OCI-LY7 (cell line): ENCODE results near the gene KCNN2. TPM values are rescaled to one million over a fixed set of nuclear protein-coding genes. Genes with fewer than 3 reads are reported as not detected.

Experiments
- BruUV-seq: library from RNA; stranded (reverse); fragments of 400-500 nt; replicated peaks from 2 replicates; lab custom pipeline; 2021; lab: Mats Ljungman, UMichigan
- CTCF ChIA-PET: fragments of 300-600 bp; sonication (Branson Sonifier 250); formaldehyde crosslinking; loops from one replicate; lab custom pipeline; 2022; ENCODE audit warnings: antibody characterized with exemption; ENCODE audit not compliant: unreplicated experiment; lab: Charles Lee
- POLR2A ChIA-PET: fragments of 300-600 bp; sonication (Branson Sonifier 250); formaldehyde crosslinking; loops from one replicate; lab custom pipeline; 2022; ENCODE audit warnings: antibody characterized with exemption; lab: Charles Lee
- DNase-seq: peaks from one replicate; pipeline ENCODE4 v3.0.0-alpha.2; 2015; ENCODE audit warnings: low spot score
- H2AFZ ChIP-seq: fragments of 200-600 bp; sonication (generic), shearing (Covaris generic); 2 replicates; pipeline ENCODE4 v1.6.1; 2014; ENCODE audit warnings: mild to moderate bottlenecking, antibody characterized with exemption, low read length, moderate library complexity
- H3K27ac ChIP-seq: fragments of 200-600 bp; sonication (generic); 2 replicates; pipeline ENCODE4 v1.5.1; 2014; ENCODE audit warnings: mixed run types, low read depth, mild to moderate bottlenecking, moderate library complexity, low read length, inconsistent platforms; ENCODE audit not compliant: poor library complexity, severe bottlenecking
- H3K36me3 ChIP-seq: fragments of 200-600 bp; sonication (generic); 2 replicates; pipeline ENCODE4 v1.6.1; 2014; ENCODE audit warnings: mild to moderate bottlenecking, antibody characterized with exemption, low read length, moderate library complexity, mixed read lengths; ENCODE audit not compliant: insufficient read depth
- H3K4me1 ChIP-seq: fragments of 200-600 bp; sonication (generic); 2 replicates; pipeline ENCODE4 v1.5.1; 2014; ENCODE audit warnings: mild to moderate bottlenecking, low read length; ENCODE audit not compliant: insufficient read depth, poor library complexity, severe bottlenecking
- H3K4me2 ChIP-seq: fragments of 200-600 bp; sonication (generic); 2 replicates; pipeline ENCODE4 v1.6.1; 2014; ENCODE audit warnings: mild to moderate bottlenecking, low read length
- H3K4me3 ChIP-seq: fragments of 200-600 bp; sonication (generic); 2 replicates; pipeline ENCODE4 v1.5.1; 2014; ENCODE audit warnings: mild to moderate bottlenecking, low read depth, low read length; ENCODE audit not compliant: poor library complexity, severe bottlenecking
- H3K79me2 ChIP-seq: fragments of 200-600 bp; sonication (generic); 2 replicates; pipeline ENCODE4 v1.6.1; 2016; ENCODE audit warnings: low read depth, mild to moderate bottlenecking, low read length, moderate library complexity, mixed read lengths; ENCODE audit not compliant: insufficient read depth
- H3K9me2 ChIP-seq: fragments of 200-600 bp; sonication (generic); 2 replicates; pipeline ENCODE4 v1.6.1; 2016; ENCODE audit warnings: mild to moderate bottlenecking, low read length, mixed read lengths; ENCODE audit not compliant: insufficient read depth
- H3K9me3 ChIP-seq: fragments of 200-600 bp; sonication (generic); 2 replicates; pipeline ENCODE4 v1.6.1; 2014; ENCODE audit warnings: mild to moderate bottlenecking, mixed run types, low read length, mixed read lengths
- H4K20me1 ChIP-seq: fragments of 200-600 bp; sonication (generic); 2 replicates; pipeline ENCODE4 v1.6.1; 2014; ENCODE audit warnings: mild to moderate bottlenecking, antibody characterized with exemption, low read length, moderate library complexity, mixed read lengths; ENCODE audit not compliant: insufficient read depth
- EZH2phosphoT487 ChIP-seq: fragments of 200-600 bp; sonication (generic); IDR thresholded peaks from 2 replicates; pipeline ENCODE4 v1.6.1; 2018; ENCODE audit warnings: low read depth, borderline replicate concordance, mild to moderate bottlenecking, mixed run types, antibody characterized with exemption, low read length, moderate library complexity, mixed read lengths
- intact Hi-C: fragments of 100-400 bp; cut with micrococcal nuclease; formaldehyde crosslinking; loops from one replicate; pipeline ENCODE4 v1.10.0; 2022; ENCODE audit not compliant: unreplicated experiment
- total RNA-seq, 2 experiments: library from RNA; depleted of rRNA in 1 of 2; stranded (reverse); fragments of >200 nt in 1 of 2; shearing (Covaris generic) in 1 of 2; gene quantifications; 2 replicates each; pipeline ENCODE4 v1.2.3, GENCODE V29; 2014 to 2022
- TF ChIP-seq, protein P1 (sequence below): fragments of 200-600 bp; sonication (generic); conservative IDR thresholded peaks from 2 replicates; pipeline ENCODE4 v1.5.1; 2014; ENCODE audit warnings: mild to moderate bottlenecking, antibody characterized with exemption, low read length, moderate library complexity, mixed read lengths

Gene KCNN2
- total RNA-seq, 2 experiments from 2014 or later, result not detected

DNA sequence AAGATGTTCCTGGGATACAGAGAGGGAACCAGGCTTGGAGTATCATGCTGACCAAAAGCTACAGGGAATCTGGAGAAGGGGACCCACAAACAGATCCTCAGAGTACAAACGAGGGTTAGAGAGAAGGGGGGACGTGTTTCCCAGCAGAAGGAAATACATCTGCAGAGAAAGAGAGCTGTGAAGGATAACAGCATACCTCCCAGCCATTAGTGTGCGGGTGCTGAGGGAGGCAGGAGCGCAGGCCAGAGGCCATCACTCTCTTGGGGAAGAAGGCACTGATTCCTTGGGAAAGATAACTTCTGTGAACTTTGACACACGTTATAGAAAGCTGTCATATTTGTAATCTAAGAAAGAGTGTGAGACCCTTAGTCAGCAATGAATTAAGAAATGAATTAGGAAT is 96.9 kb downstream of the KCNN2 start:
- Histone ChIP-seq H3K36me3 (no peaks in the 10 kb centered on the region), H3K4me1 (no peaks in the 10 kb centered on the region), H4K20me1 (no peaks in the 10 kb centered on the region), H3K9me3 (no peaks in the 10 kb centered on the region), H2AFZ (no peak overlapping the region), H3K4me3 (no peak overlapping the region), H3K27ac (no peak overlapping the region), H3K4me2 (no peak overlapping the region), H3K79me2 (no peaks in the 10 kb centered on the region), H3K9me2 (no peaks in the 10 kb centered on the region)
- ChIA-PET POLR2A (no interaction called here), CTCF (no interaction called here)
- intact Hi-C loops, result no loop called here
- no peak for DNase-seq
- no TSS peak for BruUV-seq
- TF ChIP-seq, protein P1, sequence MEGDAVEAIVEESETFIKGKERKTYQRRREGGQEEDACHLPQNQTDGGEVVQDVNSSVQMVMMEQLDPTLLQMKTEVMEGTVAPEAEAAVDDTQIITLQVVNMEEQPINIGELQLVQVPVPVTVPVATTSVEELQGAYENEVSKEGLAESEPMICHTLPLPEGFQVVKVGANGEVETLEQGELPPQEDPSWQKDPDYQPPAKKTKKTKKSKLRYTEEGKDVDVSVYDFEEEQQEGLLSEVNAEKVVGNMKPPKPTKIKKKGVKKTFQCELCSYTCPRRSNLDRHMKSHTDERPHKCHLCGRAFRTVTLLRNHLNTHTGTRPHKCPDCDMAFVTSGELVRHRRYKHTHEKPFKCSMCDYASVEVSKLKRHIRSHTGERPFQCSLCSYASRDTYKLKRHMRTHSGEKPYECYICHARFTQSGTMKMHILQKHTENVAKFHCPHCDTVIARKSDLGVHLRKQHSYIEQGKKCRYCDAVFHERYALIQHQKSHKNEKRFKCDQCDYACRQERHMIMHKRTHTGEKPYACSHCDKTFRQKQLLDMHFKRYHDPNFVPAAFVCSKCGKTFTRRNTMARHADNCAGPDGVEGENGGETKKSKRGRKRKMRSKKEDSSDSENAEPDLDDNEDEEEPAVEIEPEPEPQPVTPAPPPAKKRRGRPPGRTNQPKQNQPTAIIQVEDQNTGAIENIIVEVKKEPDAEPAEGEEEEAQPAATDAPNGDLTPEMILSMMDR, result no peak
- TF ChIP-seq EZH2phosphoT487, result no peak

DNA sequence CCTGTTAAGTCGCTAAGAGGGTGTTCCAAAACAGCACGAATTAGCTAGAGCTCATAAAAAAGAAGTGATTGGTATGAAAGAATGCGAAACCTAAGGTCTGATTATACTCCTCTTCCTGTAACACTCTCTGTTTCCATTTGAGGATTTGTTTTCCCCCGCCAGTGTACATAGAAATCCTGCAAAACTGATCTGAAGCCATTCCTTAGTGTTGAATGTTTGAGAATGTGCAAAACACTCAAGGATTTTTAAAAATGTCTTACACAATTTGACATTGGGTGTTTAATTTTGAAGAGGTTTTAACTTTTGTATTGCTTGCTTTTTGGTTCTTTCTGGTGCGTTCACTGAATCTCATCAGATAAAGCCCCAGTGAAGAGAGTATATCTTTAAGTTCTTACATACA is 105.3 kb downstream of the KCNN2 start:
- TF ChIP-seq, protein P1, result no peak
- TF ChIP-seq EZH2phosphoT487, result no peak
- Histone ChIP-seq H4K20me1 (no peaks in the 10 kb centered on the region), H3K9me3 (no peaks in the 10 kb centered on the region), H3K9me2 (no peaks in the 10 kb centered on the region), H3K79me2 (no peaks in the 10 kb centered on the region), H3K36me3 (no peaks in the 10 kb centered on the region), H3K4me3 (no peak overlapping the region), H3K4me1 (no peaks in the 10 kb centered on the region), H3K27ac (no peak overlapping the region), H2AFZ (peak overlapping the region; percentile 37; the same call in 1 of the 2 replicates), H3K4me2 (no peak overlapping the region)
- no TSS peak for BruUV-seq
- POLR2A ChIA-PET, result interaction anchor here (0.7 to 0.9 kb wide), 2 partner anchors 20 to 22 kb away, joined by 3 to 4 read pairs; no protein-coding TSS in a partner anchor
- intact Hi-C loops, result no loop called here
- CTCF ChIA-PET, result no interaction called here
- no peak for DNase-seq

DNA sequence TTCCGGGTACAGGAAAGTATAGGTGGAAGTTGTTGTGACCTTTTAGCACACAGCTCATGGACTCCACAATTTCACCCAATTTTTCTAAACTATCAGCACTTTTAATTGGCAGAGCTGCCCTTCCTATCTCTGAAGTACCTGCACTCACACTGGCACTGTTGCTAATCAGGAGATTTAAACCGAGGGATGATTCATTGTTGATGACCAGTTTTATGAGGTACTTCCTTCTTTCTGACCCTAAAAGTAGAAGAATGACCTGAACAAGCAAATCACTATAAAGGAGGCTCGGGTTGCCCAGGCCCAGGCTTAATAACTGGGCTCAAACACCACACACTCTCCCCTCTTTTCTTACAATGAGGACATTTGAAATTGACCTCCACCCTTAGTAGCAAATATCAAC is 105.9 kb downstream of the KCNN2 start:
- no peak for DNase-seq
- no peaks in the 10 kb centered on the region for H4K20me1 ChIP-seq
- ChIA-PET POLR2A (interaction anchor here (0.7 to 0.9 kb wide), 2 partner anchors 20 to 22 kb away, joined by 3 to 4 read pairs; no protein-coding TSS in a partner anchor), CTCF (no interaction called here)
- H3K4me1 ChIP-seq, result no peaks in the 10 kb centered on the region
- peak overlapping the region; percentile 37; the same call in 1 of the 2 replicates for H2AFZ ChIP-seq
- H3K4me2 ChIP-seq, result no peak overlapping the region
- H3K36me3 ChIP-seq, result no peaks in the 10 kb centered on the region
- no peaks in the 10 kb centered on the region for H3K9me2 ChIP-seq
- H3K79me2 ChIP-seq, result no peaks in the 10 kb centered on the region
- intact Hi-C loops, result no loop called here
- no peak overlapping the region for H3K27ac ChIP-seq
- no peaks in the 10 kb centered on the region for H3K9me3 ChIP-seq
- no TSS peak for BruUV-seq
- TF ChIP-seq, protein P1, result no peak
- TF ChIP-seq EZH2phosphoT487, result no peak
- no peak overlapping the region for H3K4me3 ChIP-seq
